Occipital lobe (tissue), 2 donors: Measurements from ENCODE around the gene LSMEM2. TPM values are rescaled to one million over a fixed set of nuclear protein-coding genes. Genes with fewer than 3 reads are reported as not detected.
"Not testable (repeated sequence)": the region's sequence is repeated elsewhere in the genome, so short reads cannot be mapped to it uniquely, and the experiment has no call there.

Source experiments
- DNase-seq: peaks from one replicate; lab custom pipeline; 2025; lab: John Stamatoyannopoulos, UW
- total RNA-seq: library from RNA; depleted of rRNA; stranded (reverse); fragments of >200 nt; gene quantifications from one replicate; pipeline ENCODE4 v1.2.3, GENCODE V29; 2014

Gene LSMEM2
- 0.47 TPM for total RNA-seq

DNA sequence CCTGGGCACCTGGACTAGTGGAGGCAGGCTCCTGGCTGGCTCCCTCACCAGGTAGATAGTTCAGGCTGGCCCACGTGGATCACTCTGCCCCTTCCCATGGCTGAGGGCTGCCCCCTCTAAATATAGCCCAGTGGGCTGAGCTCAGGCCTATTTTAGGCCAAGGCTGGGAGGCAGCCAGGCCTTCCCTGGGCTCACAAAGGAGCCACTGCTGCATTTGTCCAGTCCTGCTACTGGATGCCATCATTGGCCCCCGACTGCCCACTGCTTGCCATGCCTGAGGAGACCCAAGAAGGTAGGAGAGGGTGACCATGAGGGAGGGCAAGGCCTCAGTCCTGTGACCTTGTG, at the start of gene LSMEM2:
TSS of gene LSMEM2 (plus strand) at position 208 of the 345 bp plus-strand sequence. CDS start at position 235, 27 bp downstream.
- DNase-seq, result no peak

DNA sequence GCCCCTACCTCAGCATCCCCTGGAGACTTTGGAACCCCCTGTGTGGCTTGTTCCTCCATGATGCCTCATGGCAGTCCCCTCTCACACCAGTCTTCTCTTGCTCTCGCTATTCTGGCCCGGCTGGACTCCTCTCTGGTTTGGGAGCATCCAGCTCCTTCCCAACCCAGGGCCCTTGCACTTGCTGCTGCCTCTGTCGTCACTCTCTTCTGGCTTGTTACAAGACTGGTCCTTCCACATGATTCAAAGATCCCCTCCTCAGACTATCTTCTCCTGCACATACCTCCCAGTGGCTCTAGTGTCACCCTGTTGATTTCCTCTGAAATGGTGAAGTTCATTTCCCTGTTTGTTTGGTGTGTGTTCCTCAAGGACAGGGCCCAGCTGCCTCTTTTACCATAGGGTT, 49.4 kb upstream of the LSMEM2 start:
- DNase-seq, result no peak

DNA sequence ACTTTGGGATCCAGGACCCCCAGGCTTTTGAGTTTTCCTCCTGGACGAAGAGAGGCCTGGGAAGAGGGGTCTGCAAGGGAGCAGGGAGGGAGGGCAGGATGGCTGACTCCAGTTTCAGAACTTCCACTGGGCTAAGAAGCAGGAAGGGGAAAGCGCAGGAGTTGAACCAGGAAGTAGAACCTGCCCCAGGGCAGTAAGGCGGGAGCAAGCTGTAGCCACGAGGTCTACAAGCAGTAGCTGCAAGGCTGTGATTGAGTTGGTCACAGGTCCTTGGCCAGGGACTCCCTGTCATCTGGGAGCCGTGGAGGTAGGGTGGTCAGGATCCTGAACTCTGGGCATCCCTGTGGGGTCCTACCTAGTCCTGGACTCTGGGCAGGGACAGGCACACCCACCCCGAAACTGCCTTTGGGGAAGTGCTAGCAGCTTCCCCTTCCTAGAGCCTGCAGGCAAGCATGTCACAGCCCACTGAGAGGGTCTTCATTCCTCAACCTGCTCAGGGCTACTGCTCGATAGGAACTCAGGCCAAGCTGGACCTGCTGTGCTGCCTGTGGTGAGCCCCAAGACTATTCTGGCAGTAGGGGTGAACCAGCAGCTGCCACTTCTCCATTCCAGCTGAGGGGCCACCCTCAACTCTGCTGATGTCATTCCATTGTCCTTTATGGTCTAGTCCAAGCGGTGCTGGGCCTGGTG, 48.6 kb upstream of the LSMEM2 start:
- no peak for DNase-seq

DNA sequence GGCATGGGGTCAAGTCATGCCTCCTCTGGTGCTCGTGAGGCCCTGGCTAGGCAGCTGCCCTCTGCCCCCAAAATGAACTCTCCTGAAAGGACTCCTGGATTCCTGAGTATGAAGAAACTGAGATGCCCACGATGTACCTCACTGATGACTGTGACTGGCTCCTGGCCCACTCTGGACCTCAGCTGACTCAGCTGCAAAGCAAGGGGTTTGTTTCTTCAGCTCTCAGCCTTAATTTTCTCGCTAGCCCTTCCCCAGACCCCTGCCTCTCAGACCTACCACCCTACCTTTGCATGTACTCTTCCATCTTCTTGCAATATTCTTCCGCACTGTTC, 48.1 kb upstream of the LSMEM2 start:
- no peak for DNase-seq

DNA sequence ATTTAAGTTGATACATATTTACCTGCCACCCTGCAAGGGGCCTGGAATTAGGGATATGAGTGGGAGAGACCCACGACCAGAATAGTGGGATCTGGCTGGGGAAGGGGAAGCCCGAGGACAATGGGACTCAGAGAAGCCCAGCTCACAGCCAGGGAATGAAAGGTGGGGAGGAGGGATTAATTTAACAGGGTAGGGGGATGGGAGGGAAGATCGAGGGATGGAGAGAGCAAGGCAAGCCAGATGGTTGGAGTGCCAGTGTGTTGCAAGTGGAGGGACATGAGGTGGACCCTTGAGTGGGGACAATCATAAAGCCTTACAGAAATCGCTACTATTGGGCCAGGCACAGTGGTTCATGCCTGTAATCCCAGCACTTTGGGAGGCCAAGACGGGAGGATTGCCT, 47.3 kb upstream of the LSMEM2 start:
- no peak for DNase-seq

DNA sequence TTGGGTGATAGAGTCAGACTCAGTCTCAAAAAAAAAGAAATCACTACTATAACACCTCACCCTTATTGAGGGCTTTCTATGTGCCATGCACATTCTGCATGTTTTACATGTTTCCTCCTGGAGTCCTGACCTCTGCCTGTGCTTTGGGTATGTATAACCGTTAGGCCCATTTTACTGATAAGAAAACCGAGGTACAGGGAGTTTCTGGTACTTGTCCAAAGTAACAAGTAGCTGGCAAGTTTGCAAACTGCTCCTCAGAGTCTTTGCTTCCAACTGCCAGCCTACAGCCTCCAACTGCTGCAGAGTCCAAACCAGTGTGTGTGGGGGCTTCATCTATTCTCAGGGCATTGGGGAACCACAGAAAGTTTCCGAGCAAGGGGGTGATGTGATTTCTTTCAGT, 46.6 kb upstream of the LSMEM2 start:
- no peak for DNase-seq

DNA sequence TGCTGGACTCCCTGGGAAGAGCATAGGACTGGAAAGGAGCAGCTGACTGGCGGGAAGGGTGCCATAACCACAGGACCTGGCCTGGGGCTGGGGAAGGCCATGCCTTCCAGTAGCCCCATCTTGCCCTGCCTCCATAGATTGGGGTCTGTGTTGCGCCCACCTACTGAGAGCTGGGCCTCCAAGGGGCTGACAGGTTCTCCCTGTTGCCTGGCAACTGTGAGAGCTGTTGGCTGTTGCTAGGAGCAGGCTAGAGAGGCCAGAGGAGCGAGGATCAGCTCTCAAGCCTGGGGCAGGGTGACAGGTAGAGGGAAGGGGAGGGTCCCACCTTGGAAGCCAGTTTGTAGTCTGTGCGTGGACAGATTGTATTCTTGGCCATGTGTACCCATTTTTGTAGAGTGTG, 45.7 kb upstream of the LSMEM2 start:
- no peak for DNase-seq

DNA sequence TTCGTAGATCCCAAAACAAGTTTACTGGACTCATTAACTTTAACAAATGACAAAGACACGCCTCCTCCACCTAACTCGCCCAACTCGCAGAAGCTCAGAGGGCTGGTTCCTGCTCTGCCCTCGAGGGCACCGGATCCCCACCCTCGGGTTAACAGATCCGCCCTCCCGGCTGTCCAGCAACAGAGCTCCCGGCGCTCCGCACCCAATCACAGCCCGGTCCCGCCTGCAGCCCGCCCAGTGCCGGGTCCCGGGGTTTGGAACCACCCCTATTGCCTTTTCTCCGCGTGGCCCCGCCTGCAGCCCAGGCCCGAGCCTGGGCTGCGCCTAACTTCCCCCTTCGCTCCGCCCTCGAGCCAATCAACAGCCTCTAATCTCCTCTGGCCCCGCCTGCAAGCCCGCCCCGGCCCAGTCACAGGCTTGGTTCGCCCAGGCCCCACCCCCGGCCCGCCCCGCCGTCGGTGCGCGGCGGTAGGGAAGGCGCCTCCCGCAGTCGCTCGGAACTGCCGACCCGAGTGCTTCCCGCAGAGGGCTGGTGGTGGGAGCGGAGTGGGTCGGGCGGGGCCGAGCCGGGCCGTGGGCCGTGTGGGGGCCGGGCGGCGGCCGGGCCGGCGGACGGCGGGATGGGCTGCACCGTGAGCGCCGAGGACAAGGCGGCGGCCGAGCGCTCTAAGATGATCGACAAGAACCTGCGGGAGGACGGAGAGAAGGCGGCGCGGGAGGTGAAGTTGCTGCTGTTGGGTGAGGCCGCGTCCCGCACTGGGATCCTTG, 43.0 kb upstream of the LSMEM2 start, which contains the start of gene GNAI2:
TSS of gene GNAI2 (plus strand) at position 489 of the 768 bp plus-strand sequence. CDS start at position 621, 132 bp downstream.
- DNase-seq, result peak; percentile 99

DNA sequence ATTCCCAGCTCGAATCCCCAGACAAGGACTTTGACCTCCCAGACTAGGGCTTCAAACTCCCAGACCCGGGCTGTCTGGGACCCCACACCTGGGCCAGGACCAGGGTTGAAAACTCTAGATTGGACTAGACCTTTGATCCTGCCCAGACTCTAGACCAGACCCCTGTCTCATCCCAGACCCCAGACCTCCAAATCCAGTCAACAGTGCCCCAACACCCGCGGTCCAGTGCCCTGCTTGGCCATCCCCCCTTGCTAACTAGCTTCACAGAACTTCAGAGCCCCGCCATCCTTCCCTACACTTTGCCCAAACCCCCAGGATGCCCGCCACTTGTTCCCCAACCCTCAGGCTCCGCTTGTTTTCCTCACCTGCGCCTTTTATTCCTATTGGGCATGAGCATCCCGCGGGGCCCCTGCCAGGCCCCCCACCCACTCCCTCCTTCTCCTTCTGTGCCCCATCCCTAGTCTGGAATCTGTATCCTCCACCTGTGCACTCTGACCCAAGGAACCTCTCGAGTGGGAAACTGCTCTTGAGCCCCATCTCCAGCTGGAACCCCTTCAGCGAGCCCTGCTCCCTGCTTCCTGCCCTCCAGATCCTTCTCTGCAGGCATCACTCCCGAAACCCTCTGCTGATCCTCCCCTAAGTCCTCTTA, 42.3 kb upstream of the LSMEM2 start:
- DNase-seq, result no peak

DNA sequence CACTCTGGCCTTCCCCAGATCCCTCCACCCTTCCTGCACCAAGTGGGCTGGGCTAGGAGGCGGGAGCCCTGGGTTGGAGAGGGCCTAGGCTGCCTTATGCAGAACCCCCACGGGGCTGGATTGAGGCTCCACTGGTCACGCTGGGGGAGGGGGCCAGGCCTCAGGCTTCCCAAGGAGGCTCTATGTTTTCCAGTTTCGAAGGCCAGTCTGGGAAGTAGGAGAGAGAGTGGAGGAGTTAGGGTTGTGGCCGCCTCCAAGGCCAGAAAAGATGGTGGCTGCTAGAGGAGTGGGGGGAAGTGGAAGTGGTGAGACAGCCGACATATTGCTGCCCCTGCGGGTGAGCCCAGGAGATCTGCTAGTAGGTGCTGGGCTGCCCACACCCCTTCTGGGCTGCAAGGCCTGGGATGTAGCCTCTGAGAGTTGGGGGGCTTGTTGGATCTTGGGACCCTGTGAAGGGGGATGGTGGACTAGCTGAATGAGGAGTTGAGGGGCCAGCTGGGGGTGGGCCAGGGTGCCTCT, 41.7 kb upstream of the LSMEM2 start:
- DNase-seq, result no peak

DNA sequence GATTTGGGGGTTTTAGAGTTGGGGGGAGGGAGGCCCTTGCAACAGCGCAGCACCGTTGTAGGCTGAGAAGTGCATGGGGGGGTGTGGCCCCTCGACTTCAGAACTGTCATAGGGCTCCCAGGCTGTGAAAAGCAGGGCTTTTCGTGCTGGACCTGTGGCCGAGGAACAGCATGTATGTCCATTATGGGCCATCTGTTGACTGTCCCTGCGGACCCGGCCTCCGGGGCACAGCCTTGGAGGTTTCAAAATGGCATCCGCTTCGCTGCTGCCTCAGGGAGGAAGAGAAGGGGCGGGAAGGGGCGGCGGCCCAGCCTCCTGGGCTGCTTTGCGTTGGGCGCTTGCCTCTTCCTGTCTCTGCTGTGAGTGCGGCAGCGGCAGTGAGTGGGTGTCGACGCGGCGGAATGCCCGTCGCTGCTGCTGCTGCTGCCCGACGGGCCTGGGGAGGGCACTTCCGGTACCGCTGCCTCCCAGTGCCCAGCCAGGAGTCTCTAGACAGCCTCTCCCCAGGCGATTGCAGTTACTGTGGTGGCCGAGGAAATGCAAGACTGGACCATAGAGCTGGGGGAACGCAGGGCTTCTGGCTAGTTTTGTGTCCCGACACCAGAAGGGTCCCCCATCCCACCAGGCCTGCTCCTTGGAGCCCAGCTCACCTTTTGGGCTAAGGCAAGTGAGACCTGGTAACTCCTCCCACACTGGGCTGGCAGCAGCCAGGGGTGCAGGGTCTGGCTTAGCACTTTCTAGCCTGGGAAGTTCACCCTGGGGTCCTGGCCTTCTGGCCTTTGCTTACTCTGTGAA, 40.9 kb upstream of the LSMEM2 start:
- peak; percentile 58 for DNase-seq

DNA sequence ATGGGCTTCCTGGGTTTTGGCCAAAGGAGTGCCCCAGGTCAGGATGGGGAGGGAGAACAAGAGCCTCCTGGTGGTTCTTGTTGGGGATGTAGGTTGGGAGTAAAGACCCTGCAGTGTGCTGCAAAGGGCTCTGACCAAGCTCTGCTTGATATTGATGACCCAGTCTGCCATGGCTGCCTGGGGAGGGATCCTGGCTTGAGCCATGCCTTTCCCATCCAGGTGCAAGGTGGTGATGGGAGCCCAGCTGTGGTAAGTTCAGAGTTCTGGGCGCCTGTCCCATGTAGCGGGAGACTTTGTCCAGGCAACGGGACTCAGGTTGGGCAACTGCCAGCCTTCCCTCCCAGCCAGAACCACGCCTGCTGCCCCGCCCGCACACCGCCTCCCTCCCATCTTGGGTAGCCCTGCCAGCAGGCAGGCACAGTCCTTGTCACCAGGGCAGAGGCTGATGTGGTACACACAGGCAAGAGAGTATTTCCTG, 40.3 kb upstream of the LSMEM2 start:
- peak; percentile 68 for DNase-seq

DNA sequence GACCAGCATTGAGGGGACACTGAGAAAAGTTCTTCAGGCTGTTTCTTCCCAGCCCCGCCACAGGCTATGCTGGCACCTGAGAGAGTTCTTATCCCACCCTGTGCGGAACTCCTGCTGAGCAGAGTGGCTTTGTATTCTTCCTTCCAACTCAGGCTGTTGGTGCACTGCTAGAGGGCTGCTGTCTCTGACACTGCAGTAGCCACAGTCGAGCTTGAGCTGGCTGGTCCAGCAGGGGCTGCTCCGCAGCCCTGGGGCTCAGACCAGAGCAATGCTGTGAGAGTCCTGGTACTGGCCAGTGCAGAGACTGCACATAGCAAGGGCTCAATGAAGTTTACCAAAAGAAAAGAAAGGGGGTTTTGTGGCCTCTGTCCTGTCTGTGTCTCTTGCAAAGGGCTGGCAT, 39.2 kb upstream of the LSMEM2 start:
- DNase-seq, result no peak

DNA sequence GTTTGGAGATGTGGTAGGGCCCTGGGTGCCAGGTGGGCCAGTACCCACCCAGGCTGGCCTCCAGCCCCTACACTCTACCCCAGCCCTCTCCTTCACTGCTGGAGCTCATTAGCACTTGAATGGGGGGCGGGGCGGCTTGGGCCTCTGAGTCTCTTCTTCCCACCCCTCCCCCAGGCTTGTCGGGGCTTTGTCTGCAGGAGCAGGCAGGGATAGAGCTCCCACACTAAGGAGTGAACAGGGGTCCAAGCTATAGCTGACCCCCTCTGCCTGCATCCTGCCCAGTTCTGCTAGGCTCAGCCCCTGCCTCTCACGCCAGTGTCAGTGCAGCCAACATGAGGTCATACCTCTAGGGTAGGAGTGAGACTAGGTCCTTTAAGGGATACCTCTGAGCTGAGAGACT, 37.7 kb upstream of the LSMEM2 start:
- DNase-seq, result no peak

DNA sequence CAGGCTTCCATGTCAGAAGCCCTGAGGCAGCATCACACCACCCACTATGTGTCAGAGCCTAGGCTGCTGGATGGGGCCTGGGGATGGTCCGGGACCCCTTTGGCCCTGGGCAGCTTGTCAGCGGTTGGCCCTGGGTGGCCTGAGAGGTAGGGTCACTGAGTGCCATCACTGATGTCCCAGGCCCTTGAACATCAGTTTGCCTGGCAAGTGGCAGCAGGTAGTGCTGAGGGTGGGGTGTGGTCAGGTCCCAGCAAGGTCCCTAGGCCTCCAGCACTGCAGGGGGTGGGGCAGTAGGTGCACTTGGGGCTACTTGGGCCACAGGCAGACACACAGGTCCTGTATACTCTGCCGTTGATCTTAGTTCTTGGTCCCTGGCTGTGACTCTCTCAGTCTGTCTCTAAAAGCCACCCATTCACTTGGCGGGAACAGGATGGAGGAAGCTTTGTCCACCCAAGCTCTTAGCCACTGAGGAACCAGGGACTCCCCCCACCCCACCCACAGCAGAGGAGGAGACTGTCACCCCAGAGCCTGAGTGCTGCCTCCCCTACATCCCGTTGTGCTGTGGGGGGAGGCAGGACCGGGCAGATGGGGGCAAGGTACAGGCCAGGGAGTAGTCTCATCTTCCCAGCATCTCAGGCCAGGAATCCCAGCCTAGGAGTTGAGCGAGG, 37.0 kb upstream of the LSMEM2 start:
- DNase-seq, result no peak

DNA sequence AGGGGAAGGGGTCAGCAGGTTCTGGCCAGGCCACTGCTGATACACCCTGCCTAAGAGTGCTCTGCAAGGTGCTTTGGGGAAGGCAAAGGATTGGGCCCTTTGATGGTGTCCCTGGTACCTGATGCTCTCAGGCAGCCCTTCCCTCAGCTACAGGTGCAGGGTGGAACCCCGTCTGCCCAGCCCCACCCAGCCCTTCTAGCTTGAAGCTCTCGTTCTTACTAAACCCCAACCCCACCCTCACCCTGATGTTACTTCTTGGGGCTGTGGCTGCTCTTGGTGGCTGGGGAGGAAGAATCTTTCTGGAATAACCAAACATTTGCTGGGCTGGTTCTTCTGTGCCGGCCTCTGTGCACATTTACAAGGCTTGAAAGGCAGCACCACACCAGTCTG, 36.5 kb upstream of the LSMEM2 start:
- DNase-seq, result no peak

DNA sequence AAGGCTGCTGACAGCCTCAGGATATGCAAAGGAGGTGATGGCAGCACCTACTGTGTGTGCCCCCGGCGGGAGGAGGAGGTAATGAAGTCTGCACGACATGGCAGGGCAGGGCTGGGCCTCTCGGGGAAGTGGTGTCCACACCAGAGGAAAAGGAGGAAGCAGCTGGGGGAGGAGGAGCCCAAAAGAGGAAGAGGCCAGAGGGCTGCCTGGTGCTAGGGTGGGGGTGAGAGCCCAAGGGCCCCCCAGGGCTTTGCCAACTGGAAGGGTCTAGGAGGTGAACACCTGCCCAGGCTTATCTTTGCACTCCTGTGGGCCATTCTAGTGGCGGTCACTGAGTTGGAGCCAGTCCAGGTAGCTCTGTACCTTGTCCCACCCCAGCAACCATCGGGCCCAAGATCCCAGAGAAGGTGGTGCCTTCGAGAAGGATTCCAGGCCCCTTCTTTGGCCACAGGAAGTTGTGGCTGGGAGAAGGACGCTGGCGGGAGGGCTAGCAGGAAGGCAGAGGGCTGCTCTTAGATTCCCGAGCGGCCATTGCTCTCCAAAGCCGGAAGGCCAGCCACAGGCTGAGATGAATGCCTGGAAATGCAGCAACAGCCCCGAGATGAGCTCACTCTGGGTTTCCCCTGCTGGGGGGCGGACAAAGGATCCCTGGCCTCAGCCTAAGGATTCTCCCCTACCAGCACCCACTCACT, 35.9 kb upstream of the LSMEM2 start:
- no peak for DNase-seq

DNA sequence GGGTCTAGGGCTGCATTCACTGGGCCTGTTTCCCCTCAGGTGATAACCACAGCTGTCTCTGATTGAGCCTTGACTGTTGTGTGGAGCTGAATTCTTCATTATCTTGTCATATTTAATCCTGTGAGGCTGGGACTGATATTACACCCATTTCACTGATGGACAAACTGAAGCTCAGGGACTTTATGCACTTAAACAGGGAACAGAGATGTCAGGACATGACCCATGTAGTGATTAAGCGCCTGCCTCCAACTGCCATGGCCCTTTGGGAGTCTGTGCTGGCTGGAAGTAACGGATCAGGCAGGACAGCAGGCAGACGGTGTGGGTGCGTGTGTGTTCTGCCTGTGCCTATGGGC, 35.4 kb upstream of the LSMEM2 start:
- DNase-seq, result no peak

DNA sequence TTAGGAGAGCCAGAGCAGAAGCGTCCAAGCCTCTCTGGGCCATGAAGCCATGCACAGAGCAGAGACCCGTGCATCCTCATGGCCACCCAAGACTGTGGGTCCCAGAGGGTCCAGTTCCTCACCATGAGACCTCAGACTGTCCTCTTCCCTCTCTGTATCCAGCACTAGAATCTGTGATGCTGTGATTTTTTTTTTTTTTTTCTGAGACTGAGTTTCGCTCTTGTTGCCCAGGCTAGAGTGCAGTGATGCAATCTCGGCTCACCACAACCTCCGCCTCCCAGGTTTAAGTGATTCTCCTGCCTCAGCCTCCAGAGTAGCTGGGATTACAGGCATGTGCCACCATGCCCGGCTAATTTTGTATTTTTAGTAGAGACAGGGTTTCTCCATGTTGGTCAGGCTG, 34.1 kb upstream of the LSMEM2 start:
- not testable (repeated sequence) for DNase-seq

DNA sequence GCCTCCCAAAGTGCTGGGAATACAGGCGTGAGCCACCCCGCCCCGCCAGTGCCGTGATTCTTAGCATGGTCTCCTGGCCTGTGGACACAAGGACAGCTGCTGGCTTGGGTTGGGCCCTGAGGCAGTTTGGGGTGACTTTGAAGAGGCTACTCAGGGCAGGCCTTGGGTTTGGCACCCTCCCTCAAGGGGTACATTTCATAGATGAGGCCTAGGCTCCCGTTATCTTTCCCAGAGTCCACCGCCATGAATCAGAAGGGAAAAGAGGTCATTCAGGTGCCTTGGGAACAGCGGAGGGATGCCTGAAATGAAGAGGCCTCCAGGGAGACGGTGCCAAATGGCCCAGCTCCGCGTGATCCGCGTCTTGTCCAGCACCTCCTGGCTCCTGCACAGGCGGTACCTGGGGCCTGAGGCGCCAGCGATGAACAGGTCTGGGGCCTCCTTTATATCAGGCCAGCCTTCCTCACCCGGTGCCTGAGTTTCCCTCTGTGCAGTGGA, 33.6 kb upstream of the LSMEM2 start:
- DNase-seq, result no peak
